HG03196 (cell line): Measurements from ENCODE around the gene MAPT.
"Not testable (repeated sequence)": the region's sequence is repeated elsewhere in the genome, so short reads cannot be mapped to it uniquely, and the experiment has no call there.

Experiments used
- ATAC-seq: cut with Tn5 transposase; IDR thresholded peaks from one replicate; pipeline ENCODE4 v1.9.1; 2021; ENCODE audit not compliant: unreplicated experiment

The MAPT gene

DNA sequence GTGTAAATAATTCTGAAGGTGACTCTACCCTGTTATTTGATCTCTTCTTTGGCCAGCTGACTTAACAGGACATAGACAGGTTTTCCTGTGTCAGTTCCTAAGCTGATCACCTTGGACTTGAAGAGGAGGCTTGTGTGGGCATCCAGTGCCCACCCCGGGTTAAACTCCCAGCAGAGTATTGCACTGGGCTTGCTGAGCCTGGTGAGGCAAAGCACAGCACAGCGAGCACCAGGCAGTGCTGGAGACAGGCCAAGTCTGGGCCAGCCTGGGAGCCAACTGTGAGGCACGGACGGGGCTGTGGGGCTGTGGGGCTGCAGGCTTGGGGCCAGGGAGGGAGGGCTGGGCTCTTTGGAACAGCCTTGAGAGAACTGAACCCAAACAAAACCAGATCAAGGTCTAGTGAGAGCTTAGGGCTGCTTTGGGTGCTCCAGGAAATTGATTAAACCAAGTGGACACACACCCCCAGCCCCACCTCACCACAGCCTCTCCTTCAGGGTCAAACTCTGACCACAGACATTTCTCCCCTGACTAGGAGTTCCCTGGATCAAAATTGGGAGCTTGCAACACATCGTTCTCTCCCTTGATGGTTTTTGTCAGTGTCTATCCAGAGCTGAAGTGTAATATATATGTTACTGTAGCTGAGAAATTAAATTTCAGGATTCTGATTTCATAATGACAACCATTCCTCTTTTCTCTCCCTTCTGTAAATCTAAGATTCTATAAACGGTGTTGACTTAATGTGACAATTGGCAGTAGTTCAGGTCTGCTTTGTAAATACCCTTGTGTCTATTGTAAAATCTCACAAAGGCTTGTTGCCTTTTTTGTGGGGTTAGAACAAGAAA lies 109.8 kb downstream of the MAPT start:
- ATAC-seq = no peak

DNA sequence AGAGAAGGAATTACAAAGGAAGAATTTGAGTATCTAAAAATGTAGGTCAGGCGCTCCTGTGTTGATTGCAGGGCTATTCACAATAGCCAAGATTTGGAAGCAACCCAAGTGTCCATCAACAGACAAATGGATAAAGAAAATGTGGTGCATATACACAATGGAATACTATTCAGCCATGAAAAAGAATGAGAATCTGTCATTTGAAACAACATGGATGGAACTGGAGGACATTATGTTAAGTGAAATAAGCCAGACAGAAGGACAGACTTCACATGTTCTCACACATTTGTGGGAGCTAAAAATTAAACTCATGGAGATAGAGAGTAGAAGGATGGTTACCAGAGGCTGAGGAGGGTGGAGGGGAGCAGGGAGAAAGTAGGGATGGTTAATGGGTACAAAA lies 111.7 kb downstream of the MAPT start:
- not testable (repeated sequence) for ATAC-seq

DNA sequence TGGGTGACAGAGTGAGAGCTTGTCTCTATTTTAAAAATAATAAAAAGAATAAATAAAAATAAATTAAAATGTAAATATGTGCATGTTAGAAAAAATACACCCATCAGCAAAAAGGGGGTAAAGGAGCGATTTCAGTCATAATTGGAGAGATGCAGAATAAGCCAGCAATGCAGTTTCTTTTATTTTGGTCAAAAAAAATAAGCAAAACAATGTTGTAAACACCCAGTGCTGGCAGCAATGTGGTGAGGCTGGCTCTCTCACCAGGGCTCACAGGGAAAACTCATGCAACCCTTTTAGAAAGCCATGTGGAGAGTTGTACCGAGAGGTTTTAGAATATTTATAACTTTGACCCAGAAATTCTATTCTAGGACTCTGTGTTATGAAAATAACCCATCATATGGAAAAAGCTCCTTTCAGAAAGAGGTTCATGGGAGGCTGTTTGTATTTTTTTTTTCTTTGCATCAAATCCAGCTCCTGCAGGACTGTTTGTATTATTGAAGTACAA lies 113.2 kb downstream of the MAPT start:
- no peak for ATAC-seq

DNA sequence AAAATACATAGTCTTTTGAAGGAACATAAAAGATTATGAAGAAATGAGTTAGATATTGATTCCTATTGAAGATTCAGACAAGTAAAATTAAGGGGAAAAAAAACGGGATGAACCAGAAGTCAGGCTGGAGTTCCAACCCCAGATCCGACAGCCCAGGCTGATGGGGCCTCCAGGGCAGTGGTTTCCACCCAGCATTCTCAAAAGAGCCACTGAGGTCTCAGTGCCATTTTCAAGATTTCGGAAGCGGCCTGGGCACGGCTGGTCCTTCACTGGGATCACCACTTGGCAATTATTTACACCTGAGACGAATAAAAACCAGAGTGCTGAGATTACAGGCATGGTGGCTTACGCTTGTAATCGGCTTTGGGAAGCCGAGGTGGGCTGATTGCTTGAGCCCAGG lies 114.2 kb downstream of the MAPT start:
- no peak for ATAC-seq

DNA sequence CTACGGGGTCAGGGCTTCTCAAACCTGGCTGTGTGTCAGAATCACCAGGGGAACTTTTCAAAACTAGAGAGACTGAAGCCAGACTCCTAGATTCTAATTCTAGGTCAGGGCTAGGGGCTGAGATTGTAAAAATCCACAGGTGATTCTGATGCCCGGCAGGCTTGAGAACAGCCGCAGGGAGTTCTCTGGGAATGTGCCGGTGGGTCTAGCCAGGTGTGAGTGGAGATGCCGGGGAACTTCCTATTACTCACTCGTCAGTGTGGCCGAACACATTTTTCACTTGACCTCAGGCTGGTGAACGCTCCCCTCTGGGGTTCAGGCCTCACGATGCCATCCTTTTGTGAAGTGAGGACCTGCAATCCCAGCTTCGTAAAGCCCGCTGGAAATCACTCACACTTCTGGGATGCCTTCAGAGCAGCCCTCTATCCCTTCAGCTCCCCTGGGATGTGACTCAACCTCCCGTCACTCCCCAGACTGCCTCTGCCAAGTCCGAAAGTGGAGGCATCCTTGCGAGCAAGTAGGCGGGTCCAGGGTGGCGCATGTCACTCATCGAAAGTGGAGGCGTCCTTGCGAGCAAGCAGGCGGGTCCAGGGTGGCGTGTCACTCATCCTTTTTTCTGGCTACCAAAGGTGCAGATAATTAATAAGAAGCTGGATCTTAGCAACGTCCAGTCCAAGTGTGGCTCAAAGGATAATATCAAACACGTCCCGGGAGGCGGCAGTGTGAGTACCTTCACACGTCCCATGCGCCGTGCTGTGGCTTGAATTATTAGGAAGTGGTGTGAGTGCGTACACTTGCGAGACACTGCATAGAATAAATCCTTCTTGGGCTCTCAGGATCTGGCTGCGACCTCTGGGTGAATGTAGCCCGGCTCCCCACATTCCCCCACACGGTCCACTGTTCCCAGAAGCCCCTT lies 115.6 kb downstream of the MAPT start:
- ATAC-seq = no peak

DNA sequence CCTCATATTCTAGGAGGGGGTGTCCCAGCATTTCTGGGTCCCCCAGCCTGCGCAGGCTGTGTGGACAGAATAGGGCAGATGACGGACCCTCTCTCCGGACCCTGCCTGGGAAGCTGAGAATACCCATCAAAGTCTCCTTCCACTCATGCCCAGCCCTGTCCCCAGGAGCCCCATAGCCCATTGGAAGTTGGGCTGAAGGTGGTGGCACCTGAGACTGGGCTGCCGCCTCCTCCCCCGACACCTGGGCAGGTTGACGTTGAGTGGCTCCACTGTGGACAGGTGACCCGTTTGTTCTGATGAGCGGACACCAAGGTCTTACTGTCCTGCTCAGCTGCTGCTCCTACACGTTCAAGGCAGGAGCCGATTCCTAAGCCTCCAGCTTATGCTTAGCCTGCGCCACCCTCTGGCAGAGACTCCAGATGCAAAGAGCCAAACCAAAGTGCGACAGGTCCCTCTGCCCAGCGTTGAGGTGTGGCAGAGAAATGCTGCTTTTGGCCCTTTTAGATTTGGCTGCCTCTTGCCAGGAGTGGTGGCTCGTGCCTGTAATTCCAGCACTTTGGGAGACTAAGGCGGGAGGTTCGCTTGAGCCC lies 116.3 kb downstream of the MAPT start:
- no peak for ATAC-seq

DNA sequence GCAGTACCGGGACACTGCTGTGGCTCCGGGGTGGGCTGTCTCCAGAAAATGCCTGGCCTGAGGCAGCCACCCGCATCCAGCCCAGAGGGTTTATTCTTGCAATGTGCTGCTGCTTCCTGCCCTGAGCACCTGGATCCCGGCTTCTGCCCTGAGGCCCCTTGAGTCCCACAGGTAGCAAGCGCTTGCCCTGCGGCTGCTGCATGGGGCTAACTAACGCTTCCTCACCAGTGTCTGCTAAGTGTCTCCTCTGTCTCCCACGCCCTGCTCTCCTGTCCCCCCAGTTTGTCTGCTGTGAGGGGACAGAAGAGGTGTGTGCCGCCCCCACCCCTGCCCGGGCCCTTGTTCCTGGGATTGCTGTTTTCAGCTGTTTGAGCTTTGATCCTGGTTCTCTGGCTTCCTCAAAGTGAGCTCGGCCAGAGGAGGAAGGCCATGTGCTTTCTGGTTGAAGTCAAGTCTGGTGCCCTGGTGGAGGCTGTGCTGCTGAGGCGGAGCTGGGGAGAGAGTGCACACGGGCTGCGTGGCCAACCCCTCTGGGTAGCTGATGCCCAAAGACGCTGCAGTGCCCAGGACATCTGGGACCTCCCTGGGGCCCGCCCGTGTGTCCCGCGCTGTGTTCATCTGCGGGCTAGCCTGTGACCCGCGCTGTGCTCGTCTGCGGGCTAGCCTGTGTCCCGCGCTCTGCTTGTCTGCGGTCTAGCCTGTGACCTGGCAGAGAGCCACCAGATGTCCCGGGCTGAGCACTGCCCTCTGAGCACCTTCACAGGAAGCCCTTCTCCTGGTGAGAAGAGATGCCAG lies 117.6 kb downstream of the MAPT start:
- ATAC-seq = no peak

DNA sequence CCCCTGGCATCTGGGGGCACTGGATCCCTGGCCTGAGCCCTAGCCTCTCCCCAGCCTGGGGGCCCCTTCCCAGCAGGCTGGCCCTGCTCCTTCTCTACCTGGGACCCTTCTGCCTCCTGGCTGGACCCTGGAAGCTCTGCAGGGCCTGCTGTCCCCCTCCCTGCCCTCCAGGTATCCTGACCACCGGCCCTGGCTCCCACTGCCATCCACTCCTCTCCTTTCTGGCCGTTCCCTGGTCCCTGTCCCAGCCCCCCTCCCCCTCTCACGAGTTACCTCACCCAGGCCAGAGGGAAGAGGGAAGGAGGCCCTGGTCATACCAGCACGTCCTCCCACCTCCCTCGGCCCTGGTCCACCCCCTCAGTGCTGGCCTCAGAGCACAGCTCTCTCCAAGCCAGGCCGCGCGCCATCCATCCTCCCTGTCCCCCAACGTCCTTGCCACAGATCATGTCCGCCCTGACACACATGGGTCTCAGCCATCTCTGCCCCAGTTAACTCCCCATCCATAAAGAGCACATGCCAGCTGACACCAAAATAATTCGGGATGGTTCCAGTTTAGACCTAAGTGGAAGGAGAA lies 118.2 kb downstream of the MAPT start:
- no peak for ATAC-seq

DNA sequence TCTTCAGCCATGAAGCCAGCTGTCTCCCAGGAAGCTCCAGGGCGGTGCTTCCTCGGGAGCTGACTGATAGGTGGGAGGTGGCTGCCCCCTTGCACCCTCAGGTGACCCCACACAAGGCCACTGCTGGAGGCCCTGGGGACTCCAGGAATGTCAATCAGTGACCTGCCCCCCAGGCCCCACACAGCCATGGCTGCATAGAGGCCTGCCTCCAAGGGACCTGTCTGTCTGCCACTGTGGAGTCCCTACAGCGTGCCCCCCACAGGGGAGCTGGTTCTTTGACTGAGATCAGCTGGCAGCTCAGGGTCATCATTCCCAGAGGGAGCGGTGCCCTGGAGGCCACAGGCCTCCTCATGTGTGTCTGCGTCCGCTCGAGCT lies 118.8 kb downstream of the MAPT start:
- ATAC-seq = no peak

DNA sequence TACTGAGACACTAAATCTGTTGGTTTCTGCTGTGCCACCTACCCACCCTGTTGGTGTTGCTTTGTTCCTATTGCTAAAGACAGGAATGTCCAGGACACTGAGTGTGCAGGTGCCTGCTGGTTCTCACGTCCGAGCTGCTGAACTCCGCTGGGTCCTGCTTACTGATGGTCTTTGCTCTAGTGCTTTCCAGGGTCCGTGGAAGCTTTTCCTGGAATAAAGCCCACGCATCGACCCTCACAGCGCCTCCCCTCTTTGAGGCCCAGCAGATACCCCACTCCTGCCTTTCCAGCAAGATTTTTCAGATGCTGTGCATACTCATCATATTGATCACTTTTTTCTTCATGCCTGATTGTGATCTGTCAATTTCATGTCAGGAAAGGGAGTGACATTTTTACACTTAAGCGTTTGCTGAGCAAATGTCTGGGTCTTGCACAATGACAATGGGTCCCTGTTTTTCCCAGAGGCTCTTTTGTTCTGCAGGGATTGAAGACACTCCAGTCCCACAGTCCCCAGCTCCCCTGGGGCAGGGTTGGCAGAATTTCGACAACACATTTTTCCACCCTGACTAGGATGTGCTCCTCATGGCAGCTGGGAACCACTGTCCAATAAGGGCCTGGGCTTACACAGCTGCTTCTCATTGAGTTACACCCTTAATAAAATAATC lies 119.3 kb downstream of the MAPT start:
- no peak for ATAC-seq

DNA sequence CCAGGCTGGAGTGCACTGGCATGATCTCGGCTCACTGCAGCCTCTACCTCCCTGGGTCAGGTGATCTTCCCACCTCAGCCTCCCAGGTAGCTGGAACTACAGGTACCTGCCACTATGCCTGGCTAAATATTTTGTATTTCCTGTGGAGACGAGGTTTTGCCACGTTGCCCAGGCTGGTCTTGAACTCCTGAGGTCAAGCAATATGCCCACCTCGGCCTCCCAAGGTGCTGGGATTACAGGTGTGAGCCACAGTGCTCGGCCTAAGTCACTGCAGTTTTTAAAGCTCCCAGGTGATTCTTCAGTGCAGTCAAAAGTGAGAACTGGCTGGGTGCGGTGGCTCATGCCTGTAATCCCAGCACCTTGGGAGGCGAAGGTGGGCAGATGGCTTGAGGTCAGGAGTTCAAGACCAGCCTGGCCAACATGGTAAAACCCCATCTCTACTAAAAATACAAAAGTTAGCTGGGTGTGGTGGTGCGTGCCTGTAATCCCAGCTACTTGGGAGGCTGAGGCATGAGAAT lies 125.1 kb downstream of the MAPT start:
- ATAC-seq = not testable (repeated sequence)

DNA sequence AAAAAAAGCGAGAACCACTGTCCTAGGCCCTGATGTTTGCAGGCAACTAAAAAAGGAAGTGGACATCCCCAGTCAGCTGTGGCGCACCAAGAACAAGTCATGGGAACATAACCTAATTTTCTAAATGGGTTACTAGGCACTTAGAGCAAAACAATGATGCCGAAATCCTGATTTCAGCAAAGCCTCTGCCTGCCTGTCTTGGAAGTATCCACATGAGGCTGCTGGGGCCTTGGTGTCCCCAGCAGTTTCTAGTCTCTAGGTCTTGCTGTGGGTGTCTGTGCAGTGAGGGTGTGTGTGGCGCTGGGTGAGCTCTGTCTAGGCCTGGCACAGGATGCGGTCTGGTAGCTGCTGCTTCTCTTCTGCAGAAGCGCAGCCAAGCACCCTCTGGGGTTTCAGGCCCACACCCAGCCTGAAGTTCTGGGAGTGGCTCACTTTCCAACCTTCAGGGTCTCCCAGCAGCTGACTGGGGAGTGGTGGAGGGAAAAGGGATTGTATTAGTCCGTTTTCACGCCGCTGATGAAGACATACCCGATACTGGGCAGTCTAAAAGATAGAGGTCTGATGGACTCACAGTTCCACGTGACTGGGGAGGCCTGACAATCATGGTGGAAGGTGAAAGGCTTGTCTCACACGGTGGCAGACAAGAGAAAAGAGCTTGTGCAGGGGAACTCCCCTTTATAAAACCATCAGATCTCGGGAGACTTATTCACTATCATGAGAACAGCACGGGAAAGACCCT lies 125.8 kb downstream of the MAPT start:
- peak; percentile 60 for ATAC-seq

DNA sequence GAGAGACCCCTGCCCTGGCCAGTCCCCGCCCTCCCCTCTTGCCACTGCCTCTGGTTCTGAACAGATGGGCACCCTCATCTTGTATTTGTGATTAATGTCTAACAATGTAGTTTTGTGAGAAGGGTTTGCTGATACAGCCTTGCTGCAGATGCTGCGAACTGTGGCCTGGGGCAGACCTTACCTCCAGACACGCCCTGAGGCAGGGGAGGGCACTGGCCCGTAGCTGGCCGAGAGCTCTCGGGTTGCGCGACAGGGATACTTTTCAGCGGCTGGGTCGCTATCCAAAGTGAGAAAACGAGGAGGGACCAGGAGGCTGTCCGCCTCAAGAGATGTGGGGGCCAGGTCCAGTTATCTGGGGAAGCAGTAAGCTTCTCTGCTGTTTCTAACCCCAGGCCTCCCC lies 126.6 kb downstream of the MAPT start:
- no peak for ATAC-seq

DNA sequence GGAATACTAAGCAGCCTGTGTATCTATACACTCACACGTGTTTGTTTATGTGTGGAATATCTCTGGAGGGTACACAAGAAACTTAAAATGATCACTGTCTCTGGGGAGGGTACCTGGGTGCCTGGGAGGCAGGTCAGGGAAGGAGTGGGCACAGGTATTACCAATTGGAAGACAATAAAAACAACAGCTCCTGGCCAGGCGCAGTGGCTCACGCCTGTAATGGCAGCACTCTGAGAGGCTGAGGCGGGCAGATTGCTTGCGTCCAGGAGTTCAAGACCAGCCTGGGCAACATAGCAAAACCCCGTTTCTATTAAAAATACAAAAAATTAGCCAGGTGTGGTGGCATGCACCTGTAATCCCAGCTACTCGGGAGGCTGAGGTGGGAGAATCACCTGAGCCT lies 129.0 kb downstream of the MAPT start:
- ATAC-seq = not testable (repeated sequence)

DNA sequence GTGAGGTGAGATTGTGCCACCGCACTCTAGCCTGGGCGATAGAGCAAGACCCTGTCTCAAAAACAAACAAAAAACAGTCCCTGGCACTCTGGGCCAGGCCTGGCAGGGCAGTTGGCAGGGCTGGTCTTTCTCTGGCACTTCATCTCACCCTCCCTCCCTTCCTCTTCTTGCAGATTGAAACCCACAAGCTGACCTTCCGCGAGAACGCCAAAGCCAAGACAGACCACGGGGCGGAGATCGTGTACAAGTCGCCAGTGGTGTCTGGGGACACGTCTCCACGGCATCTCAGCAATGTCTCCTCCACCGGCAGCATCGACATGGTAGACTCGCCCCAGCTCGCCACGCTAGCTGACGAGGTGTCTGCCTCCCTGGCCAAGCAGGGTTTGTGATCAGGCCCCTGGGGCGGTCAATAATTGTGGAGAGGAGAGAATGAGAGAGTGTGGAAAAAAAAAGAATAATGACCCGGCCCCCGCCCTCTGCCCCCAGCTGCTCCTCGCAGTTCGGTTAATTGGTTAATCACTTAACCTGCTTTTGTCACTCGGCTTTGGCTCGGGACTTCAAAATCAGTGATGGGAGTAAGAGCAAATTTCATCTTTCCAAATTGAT lies 129.5 kb downstream of the MAPT start:
- no peak for ATAC-seq

DNA sequence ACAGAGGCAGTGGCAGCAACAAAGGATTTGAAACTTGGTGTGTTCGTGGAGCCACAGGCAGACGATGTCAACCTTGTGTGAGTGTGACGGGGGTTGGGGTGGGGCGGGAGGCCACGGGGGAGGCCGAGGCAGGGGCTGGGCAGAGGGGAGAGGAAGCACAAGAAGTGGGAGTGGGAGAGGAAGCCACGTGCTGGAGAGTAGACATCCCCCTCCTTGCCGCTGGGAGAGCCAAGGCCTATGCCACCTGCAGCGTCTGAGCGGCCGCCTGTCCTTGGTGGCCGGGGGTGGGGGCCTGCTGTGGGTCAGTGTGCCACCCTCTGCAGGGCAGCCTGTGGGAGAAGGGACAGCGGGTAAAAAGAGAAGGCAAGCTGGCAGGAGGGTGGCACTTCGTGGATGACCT lies 130.2 kb downstream of the MAPT start:
- no peak for ATAC-seq

DNA sequence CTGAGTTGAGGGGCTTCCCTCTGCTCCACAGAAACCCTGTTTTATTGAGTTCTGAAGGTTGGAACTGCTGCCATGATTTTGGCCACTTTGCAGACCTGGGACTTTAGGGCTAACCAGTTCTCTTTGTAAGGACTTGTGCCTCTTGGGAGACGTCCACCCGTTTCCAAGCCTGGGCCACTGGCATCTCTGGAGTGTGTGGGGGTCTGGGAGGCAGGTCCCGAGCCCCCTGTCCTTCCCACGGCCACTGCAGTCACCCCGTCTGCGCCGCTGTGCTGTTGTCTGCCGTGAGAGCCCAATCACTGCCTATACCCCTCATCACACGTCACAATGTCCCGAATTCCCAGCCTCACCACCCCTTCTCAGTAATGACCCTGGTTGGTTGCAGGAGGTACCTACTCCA lies 130.7 kb downstream of the MAPT start:
- ATAC-seq = no peak

DNA sequence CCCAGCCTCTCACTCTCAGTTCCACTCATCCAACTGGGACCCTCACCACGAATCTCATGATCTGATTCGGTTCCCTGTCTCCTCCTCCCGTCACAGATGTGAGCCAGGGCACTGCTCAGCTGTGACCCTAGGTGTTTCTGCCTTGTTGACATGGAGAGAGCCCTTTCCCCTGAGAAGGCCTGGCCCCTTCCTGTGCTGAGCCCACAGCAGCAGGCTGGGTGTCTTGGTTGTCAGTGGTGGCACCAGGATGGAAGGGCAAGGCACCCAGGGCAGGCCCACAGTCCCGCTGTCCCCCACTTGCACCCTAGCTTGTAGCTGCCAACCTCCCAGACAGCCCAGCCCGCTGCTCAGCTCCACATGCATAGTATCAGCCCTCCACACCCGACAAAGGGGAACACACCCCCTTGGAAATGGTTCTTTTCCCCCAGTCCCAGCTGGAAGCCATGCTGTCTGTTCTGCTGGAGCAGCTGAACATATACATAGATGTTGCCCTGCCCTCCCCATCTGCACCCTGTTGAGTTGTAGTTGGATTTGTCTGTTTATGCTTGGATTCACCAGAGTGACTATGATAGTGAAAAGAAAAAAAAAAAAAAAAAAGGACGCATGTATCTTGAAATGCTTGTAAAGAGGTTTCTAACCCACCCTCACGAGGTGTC lies 131.3 kb downstream of the MAPT start:
- ATAC-seq = no peak
